Amygdala (tissue), 56 donors: ENCODE results near the gene LCLAT1.

Experiments used
- DNase-seq, 56 donors: peaks; one replicate each; lab custom pipeline; 2025; lab: John Stamatoyannopoulos, UW

Gene LCLAT1

GRCh38 chr2:30661173-30662107 lies 214.4 kb downstream of the LCLAT1 start:
- DNase-seq, result no peak

- DNase-seq, result no peak
These were observed 215.5 kb downstream of the LCLAT1 start for GRCh38 chr2:30662268-30663131.

- DNase-seq, result no peak
These were observed 216.3 kb downstream of the LCLAT1 start for GRCh38 chr2:30663321-30663720.

GRCh38 chr2:30663806-30664205 lies 216.8 kb downstream of the LCLAT1 start:
- DNase-seq, result no peak

- no peak for DNase-seq
These were observed 217.8 kb downstream of the LCLAT1 start for GRCh38 chr2:30664761-30665358.

GRCh38 chr2:30665761-30666265 lies 218.8 kb downstream of the LCLAT1 start:
- DNase-seq, result no peak

GRCh38 chr2:30666266-30666874 lies 219.3 kb downstream of the LCLAT1 start:
- no peak for DNase-seq

GRCh38 chr2:30670453-30670852 lies 223.4 kb downstream of the LCLAT1 start:
- DNase-seq, result no peak

- no peak for DNase-seq
These were observed 226.1 kb downstream of the LCLAT1 start for GRCh38 chr2:30673127-30673526.

GRCh38 chr2:30675758-30676157 lies 228.7 kb downstream of the LCLAT1 start:
- DNase-seq, result no peak

- DNase-seq, result no peak
These were observed 230.2 kb downstream of the LCLAT1 start for GRCh38 chr2:30677231-30677630.

- DNase-seq, result no peak
These were observed 230.9 kb downstream of the LCLAT1 start for GRCh38 chr2:30677861-30678385.

- no peak for DNase-seq
These were observed 231.5 kb downstream of the LCLAT1 start for GRCh38 chr2:30678410-30679137.

- DNase-seq, result peak in 46 of 56 donors; percentile 10 to 86 (median 46)
These were observed 232.5 kb downstream of the LCLAT1 start for GRCh38 chr2:30679426-30680088.

GRCh38 chr2:30680121-30680520 lies 233.1 kb downstream of the LCLAT1 start:
- no peak for DNase-seq

- no peak for DNase-seq
These were observed 234.0 kb downstream of the LCLAT1 start for GRCh38 chr2:30681022-30681421.

GRCh38 chr2:30683236-30683956 lies 236.3 kb downstream of the LCLAT1 start:
- no peak for DNase-seq

GRCh38 chr2:30684026-30684425 lies 237.0 kb downstream of the LCLAT1 start:
- no peak for DNase-seq
